T-helper 2 cell treated with Interferon-gamma antibody and Interleukin-4, amounts not matched to agents 5 μg/mL and 100 μg/mL, for 36 hours (primary cell): ENCODE data around the gene PTPRN2.
"Not testable (repeated sequence)": the region's sequence is repeated elsewhere in the genome, so short reads cannot be mapped to it uniquely, and the experiment has no call there.

Experiments
- DNase-seq: peaks from one replicate; pipeline ENCODE4 v3.0.0; 2021; ENCODE audit warnings: low spot score
- H3K27ac Mint-ChIP-seq: one replicate; pipeline ENCODE4 v1.8.0; 2021; ENCODE audit warnings: mild to moderate bottlenecking, mixed read lengths
- H3K27me3 Mint-ChIP-seq: one replicate; pipeline ENCODE4 v1.8.0; 2021; ENCODE audit warnings: low read depth, mixed read lengths
- H3K36me3 Mint-ChIP-seq: one replicate; pipeline ENCODE4 v1.8.0; 2021; ENCODE audit warnings: low read depth, mixed read lengths
- H3K4me1 Mint-ChIP-seq: one replicate; pipeline ENCODE4 v1.8.0; 2021; ENCODE audit warnings: low read depth, mixed read lengths
- H3K4me3 Mint-ChIP-seq: one replicate; pipeline ENCODE4 v1.8.0; 2022; ENCODE audit warnings: mild to moderate bottlenecking, moderate library complexity, mixed read lengths
- H3K9me3 Mint-ChIP-seq: one replicate; pipeline ENCODE4 v1.8.0; 2021; ENCODE audit warnings: mixed read lengths

PTPRN2 gene

GRCh38 chr7:158546214-158546613 lies 41.4 kb downstream of the PTPRN2 start:
- H3K27ac Mint-ChIP-seq = no peak overlapping the region
- H3K9me3 Mint-ChIP-seq = no peaks in the 10 kb centered on the region
- H3K27me3 Mint-ChIP-seq = peaks cover 4% of the 10 kb centered on the region
- no peaks in the 10 kb centered on the region for H3K36me3 Mint-ChIP-seq
- no peak for DNase-seq
- no peaks in the 10 kb centered on the region for H3K4me1 Mint-ChIP-seq
- no peak overlapping the region for H3K4me3 Mint-ChIP-seq

- Mint-ChIP-seq H3K9me3 (no peaks in the 10 kb centered on the region), H3K36me3 (no peaks in the 10 kb centered on the region), H3K27ac (no peak overlapping the region), H3K4me3 (no peak overlapping the region), H3K27me3 (peaks cover 4% of the 10 kb centered on the region), H3K4me1 (no peaks in the 10 kb centered on the region)
- DNase-seq = no peak
Observed at GRCh38 chr7:158544708-158545107, 42.9 kb downstream of the PTPRN2 start.

DNA sequence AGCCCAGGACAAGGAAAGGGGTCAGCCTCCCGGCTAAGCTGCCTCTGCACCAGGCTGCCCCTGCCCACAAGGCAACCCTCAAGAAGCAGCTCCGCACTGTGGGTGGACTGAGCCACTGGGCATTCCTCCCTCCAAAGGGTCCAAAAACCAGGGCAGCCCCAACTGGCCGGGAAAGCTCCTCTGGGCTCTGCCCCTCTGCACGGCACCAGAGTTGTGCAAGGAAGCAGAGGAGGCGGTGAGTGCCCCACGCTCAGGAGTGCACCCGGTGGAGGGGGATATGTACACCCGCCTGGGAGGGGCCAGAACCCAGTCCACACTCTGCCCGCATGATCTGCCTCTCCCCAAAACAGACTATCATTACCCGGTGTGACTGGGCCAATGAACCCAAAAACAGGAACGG lies 43.8 kb downstream of the PTPRN2 start:
- peaks cover 4% of the 10 kb centered on the region for H3K27me3 Mint-ChIP-seq
- no peaks in the 10 kb centered on the region for H3K4me1 Mint-ChIP-seq
- no peak overlapping the region for H3K27ac Mint-ChIP-seq
- no peak for DNase-seq
- no peaks in the 10 kb centered on the region for H3K36me3 Mint-ChIP-seq
- H3K4me3 Mint-ChIP-seq = no peak overlapping the region
- no peaks in the 10 kb centered on the region for H3K9me3 Mint-ChIP-seq

DNA sequence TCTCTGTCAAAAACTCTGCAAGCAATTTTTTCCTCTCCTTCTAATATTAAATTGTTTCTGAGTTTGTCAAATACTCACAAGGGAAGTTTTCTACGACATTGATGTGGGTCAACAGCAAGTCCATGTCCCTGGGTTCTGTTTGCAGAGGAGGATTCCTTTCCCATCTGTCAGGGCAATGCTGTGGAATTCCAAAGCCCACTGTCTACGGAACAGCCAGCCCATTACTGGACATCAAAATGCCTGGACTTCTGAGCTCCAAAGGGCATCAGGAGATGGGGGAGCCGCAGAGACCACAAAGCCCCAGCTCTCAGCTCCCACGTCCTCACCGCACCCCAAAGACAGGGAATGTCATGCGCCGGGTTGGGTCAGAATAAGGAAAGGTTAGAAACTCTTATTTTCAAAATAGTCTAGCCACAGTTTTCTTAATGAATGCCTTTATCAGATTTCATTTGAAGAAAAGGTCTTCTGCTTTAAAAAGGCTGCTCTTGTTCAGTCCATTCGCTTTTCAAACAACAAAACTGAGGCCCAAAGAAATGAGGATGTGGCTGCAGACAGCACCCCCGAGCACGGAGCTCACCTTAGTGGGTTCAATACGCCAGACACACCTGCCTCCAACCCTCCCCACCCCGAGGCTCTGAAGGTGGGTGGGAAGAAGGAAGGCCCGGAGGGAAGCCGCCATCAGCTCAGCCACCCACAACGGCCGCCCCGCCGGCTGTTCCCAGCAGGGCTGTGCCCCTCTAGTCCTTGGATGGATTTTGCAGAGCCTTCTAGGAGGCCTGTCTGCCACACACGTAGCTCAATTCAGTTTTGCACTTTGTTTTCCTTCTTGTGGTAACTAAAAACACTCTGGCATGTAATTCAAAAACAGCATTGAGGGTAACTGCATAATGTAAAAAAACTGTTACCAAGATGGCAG lies 44.7 kb downstream of the PTPRN2 start:
- no peaks in the 10 kb centered on the region for H3K36me3 Mint-ChIP-seq
- H3K4me3 Mint-ChIP-seq = no peak overlapping the region
- no peaks in the 10 kb centered on the region for H3K9me3 Mint-ChIP-seq
- no peak for DNase-seq
- H3K27me3 Mint-ChIP-seq = peaks cover 4% of the 10 kb centered on the region
- no peaks in the 10 kb centered on the region for H3K4me1 Mint-ChIP-seq
- H3K27ac Mint-ChIP-seq = no peak overlapping the region

DNA sequence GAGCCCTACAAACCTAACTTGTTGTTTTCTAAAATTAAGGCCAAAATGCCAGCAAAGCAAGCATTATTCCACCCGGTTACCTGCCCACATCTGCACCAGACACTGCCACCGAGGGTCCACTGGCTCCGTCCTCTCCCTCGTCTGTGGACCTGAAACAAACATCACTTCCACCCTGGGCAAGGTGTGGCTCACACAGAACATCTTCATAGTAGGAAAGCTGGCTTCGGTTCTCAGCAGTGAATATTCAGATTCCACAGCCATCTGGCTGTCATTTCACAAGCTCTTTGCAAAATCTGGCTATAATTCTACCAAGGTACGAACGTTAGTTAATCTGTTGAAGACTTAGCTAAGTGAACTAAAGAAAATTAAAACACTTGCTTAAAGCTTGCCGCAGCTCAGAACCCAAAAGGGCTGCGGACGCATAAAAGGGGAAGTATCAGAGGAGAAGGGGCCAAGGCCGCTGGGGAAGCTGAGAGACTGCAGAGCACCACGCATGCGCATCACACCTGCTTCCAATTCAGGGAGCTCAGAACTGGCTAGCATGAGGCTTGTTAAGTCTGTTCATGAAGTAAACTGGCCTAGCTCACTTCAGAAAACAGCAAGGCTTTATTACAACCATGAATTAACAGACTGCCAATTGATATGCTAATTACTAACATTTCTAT lies 46.1 kb downstream of the PTPRN2 start:
- no peak for DNase-seq
- H3K36me3 Mint-ChIP-seq = no peaks in the 10 kb centered on the region
- H3K27ac Mint-ChIP-seq = no peak overlapping the region
- no peaks in the 10 kb centered on the region for H3K4me1 Mint-ChIP-seq
- H3K9me3 Mint-ChIP-seq = no peaks in the 10 kb centered on the region
- H3K27me3 Mint-ChIP-seq = peaks cover 4% of the 10 kb centered on the region
- no peak overlapping the region for H3K4me3 Mint-ChIP-seq

- Mint-ChIP-seq H3K36me3 (no peaks in the 10 kb centered on the region), H3K27ac (no peak overlapping the region), H3K4me1 (no peaks in the 10 kb centered on the region), H3K4me3 (no peak overlapping the region), H3K9me3 (no peaks in the 10 kb centered on the region), H3K27me3 (peaks cover 4% of the 10 kb centered on the region)
- no peak for DNase-seq
Observed at GRCh38 chr7:158539711-158540146, 47.9 kb downstream of the PTPRN2 start.

- peaks cover 4% of the 10 kb centered on the region for H3K27me3 Mint-ChIP-seq
- no peak overlapping the region for H3K27ac Mint-ChIP-seq
- H3K4me1 Mint-ChIP-seq = no peaks in the 10 kb centered on the region
- H3K36me3 Mint-ChIP-seq = no peaks in the 10 kb centered on the region
- H3K9me3 Mint-ChIP-seq = no peaks in the 10 kb centered on the region
- no peak overlapping the region for H3K4me3 Mint-ChIP-seq
- no peak for DNase-seq
Observed at GRCh38 chr7:158538156-158538946, 49.3 kb downstream of the PTPRN2 start.

GRCh38 chr7:158537516-158537882 lies 50.1 kb downstream of the PTPRN2 start:
- H3K4me3 Mint-ChIP-seq = no peak overlapping the region
- no peaks in the 10 kb centered on the region for H3K4me1 Mint-ChIP-seq
- no peak overlapping the region for H3K27ac Mint-ChIP-seq
- H3K9me3 Mint-ChIP-seq = no peaks in the 10 kb centered on the region
- DNase-seq = no peak
- peaks cover 4% of the 10 kb centered on the region for H3K27me3 Mint-ChIP-seq
- H3K36me3 Mint-ChIP-seq = no peaks in the 10 kb centered on the region

GRCh38 chr7:158536871-158537515 lies 50.6 kb downstream of the PTPRN2 start:
- DNase-seq = no peak
- Mint-ChIP-seq H3K9me3 (no peaks in the 10 kb centered on the region), H3K36me3 (no peaks in the 10 kb centered on the region), H3K27me3 (peaks cover 4% of the 10 kb centered on the region), H3K27ac (no peak overlapping the region), H3K4me1 (no peaks in the 10 kb centered on the region), H3K4me3 (no peak overlapping the region)

GRCh38 chr7:158535079-158535478 lies 52.5 kb downstream of the PTPRN2 start:
- H3K4me1 Mint-ChIP-seq = no peaks in the 10 kb centered on the region
- no peaks in the 10 kb centered on the region for H3K27me3 Mint-ChIP-seq

GRCh38 chr7:158534598-158534997 lies 53.0 kb downstream of the PTPRN2 start:
- no peaks in the 10 kb centered on the region for H3K4me1 Mint-ChIP-seq
- H3K27ac Mint-ChIP-seq = no peak overlapping the region
- no peaks in the 10 kb centered on the region for H3K9me3 Mint-ChIP-seq
- H3K4me3 Mint-ChIP-seq = no peak overlapping the region
- no peaks in the 10 kb centered on the region for H3K36me3 Mint-ChIP-seq
- DNase-seq = no peak
- no peaks in the 10 kb centered on the region for H3K27me3 Mint-ChIP-seq

More at GRCh38 chr7:158535079-158535478, 52.5 kb downstream of the PTPRN2 start:
- no peak for DNase-seq
- Mint-ChIP-seq H3K36me3 (no peaks in the 10 kb centered on the region), H3K9me3 (no peaks in the 10 kb centered on the region), H3K27ac (no peak overlapping the region), H3K4me3 (no peak overlapping the region)

DNA sequence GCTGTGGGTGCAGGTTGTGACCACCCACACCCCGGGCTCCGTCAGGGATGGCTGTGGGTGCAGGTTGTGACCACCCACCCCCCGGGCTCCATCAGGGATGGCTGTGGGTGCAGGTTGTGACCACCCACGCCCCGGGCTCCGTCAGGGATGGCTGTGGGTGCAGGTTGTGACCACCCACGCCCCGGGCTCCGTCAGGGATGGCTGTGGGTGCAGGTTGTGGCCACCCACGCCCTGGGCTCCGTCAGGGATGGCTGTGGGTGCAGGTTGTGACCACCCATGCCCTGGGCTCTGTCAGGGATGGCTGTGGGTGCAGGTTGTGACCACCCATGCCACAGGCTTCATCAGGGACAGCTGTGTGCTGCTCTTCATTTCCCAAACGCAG lies 53.5 kb downstream of the PTPRN2 start:
- H3K36me3 Mint-ChIP-seq, H3K4me3 Mint-ChIP-seq, H3K4me1 Mint-ChIP-seq, H3K27me3 Mint-ChIP-seq, H3K27ac Mint-ChIP-seq, DNase-seq, H3K9me3 Mint-ChIP-seq: not testable (repeated sequence)

DNA sequence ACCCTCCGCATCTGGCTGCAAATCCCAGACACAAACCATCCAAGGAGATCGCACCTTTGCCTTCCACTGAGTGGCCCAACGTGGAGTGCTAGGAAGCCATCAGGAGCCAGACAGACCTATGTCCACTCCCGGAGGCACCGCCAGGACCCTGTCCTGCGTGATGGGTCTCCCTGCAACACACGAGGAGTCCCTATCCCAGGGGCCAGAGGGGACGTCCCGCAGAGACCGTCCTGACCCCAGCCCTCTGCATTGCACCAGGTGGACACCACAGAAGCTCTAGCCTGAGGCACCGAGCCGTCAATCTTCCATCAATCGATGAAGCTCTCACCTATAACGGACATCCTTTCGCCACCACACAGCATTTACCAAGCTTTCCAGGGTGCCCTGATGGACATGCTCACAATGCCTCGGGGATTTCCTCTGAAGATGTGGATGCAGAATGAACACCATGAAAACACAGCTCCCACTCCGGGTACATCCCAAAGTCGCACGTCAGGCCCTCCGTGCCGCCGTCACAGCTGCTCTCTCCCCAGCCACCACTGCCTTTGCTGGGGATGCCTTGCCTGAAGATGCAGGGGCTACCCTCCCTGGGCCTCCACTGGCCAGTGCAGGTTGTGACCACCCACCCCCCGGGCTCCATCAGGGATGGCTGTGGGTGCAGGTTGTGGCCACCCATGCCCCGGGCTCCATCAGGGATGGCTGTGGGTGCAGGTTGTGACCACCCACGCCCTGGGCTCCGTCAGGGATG lies 54.1 kb downstream of the PTPRN2 start:
- no peaks in the 10 kb centered on the region for H3K4me1 Mint-ChIP-seq
- H3K36me3 Mint-ChIP-seq = no peaks in the 10 kb centered on the region
- no peak for DNase-seq
- H3K27ac Mint-ChIP-seq = no peak overlapping the region
- H3K4me3 Mint-ChIP-seq = no peak overlapping the region
- no peaks in the 10 kb centered on the region for H3K27me3 Mint-ChIP-seq
- H3K9me3 Mint-ChIP-seq = no peaks in the 10 kb centered on the region
